ENCODE results near the gene TENM4. TPM values are rescaled to one million over a fixed set of nuclear protein-coding genes. Genes with fewer than 3 reads are reported as not detected.

TENM4 gene
- total RNA-seq, 2 experiments from 2014 or later, result not detected

DNA sequence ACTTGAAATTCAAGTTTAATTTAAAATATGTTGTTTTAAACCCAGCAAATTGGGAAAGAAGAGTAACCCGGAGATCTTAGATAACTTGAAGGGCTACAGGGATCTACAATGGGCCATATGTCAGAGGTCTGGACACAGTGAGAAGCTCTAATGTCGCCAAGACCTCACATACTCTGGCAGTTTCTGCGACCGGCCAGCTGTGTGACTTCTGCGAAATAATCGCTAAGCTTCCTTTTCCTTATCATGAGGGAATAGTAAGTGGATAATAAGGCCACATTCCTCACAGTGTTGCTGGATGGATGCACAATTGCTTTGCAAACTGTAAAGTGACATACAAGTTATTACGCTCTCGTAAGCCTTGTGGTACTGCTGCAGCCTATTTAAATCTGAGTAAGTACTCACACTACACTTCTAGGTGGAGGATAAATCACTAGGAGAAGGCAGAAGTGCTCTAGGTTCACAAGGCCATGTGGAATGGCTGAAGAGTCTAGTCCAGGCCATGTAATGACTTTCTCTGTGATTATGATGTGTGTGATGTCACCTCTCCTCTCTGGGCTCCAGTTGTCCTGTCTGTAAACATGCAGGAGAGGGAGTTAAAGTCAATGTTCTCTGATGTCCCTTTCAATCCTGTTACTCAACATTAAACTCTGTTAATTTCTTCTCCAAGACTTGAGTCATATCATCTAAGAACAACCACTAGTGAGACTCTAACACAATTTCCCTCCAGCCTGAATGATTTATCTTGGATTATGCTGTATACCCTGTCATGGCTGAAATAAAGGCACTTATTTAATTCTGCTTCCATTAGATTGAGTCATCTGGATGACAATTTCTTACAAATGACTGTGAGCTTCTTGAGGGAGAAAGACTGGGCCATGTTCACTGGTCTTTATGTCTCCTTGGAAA, 673.5 kb downstream of the TENM4 start:
- no peaks in the 10 kb centered on the region for H3K9me3 Mint-ChIP-seq
- no peak overlapping the region for H3K27ac Mint-ChIP-seq
- peaks cover 2% of the 10 kb centered on the region for H3K27me3 Mint-ChIP-seq
- no peak overlapping the region for H3K4me3 Mint-ChIP-seq
- H3K36me3 Mint-ChIP-seq, result no peaks in the 10 kb centered on the region
- ChIA-PET CTCF (no interaction called here), POLR2A (no interaction called here)
- no peaks in the 10 kb centered on the region for H3K4me1 Mint-ChIP-seq (ENCODE audit: low read depth)
- intact Hi-C loops (cut with micrococcal nuclease), result no loop called here
- DNase-seq, result no peak

DNA sequence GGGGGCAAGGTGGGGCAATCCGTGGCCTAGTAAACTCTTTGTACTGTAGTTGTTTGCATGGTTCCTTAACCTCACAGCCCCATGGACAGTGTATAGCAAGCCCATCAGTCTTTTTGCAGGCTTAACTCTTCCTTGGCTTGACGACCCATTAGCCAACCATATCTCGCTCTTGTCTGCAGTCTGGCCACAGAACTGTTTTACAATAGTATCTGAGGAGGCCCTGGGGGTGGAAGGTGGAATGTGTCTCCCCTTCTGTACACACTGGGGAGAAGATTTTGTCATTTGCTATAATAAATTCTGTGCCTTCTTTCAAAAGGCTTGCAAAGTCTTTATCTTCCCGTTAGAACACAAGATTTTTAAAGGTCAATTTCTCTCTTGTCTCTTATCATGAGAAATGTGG, 675.9 kb downstream of the TENM4 start:
- intact Hi-C loops (cut with micrococcal nuclease), result no loop called here
- CTCF ChIA-PET, result no interaction called here

DNA sequence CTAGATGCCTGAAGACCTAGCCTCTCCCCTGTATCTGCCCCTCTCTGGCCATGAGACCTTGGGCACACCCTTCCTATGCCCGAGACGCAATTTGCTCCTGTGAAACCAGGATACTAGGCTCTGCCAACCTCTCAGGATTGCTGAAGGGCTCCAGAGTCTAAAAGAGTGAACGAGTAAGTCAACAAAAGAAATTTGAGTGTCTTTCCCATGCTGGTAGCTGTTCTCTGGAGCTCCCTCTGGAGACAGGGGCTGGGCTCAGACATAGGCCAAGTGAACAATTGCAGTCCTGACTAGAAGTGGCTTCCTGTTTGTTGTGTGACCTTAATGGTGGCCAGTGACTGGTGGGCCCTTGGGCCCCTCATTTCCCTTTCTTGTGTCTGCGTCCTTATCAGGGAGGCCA, 677.2 kb downstream of the TENM4 start:
- Mint-ChIP-seq H3K4me1 (ENCODE audit: low read depth) (no peaks in the 10 kb centered on the region), H3K9me3 (no peaks in the 10 kb centered on the region), H3K36me3 (no peaks in the 10 kb centered on the region), H3K27ac (no peak overlapping the region), H3K4me3 (no peak overlapping the region), H3K27me3 (no peaks in the 10 kb centered on the region)
- POLR2A ChIA-PET, result no interaction called here
- DNase-seq, result no peak
- intact Hi-C loops (cut with micrococcal nuclease), result no loop called here
- CTCF ChIA-PET, result no interaction called here

More for the DNA sequence above, 675.9 kb downstream of the TENM4 start:
- Mint-ChIP-seq H3K36me3 (no peaks in the 10 kb centered on the region), H3K27ac (no peak overlapping the region), H3K4me1 (ENCODE audit: low read depth) (no peaks in the 10 kb centered on the region), H3K9me3 (no peaks in the 10 kb centered on the region), H3K27me3 (no peaks in the 10 kb centered on the region), H3K4me3 (no peak overlapping the region)
- no peak for DNase-seq
- POLR2A ChIA-PET, result no interaction called here

DNA sequence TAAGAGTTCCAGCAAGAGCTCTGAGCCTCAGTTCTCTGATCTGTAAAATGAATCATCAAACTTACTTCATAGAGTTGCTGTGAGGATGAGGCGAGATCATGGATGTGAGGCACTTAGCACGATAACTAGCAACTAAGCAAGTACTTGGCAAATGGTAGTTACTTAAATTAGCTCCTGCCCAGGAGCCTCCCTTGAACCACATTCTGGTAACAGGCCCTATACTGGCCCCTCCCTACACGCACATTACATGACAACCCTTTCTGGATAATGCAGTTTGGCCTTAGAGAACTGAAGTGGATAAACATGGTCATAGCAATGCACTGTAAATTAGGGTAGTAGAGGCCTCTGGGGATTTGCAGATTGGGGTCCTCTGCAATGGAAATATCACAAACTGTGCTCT, 678.7 kb downstream of the TENM4 start:
- CTCF ChIA-PET, result no interaction called here
- POLR2A ChIA-PET, result no interaction called here
- no peak overlapping the region for H3K27ac Mint-ChIP-seq
- H3K4me1 Mint-ChIP-seq (ENCODE audit: low read depth), result no peaks in the 10 kb centered on the region
- intact Hi-C loops (cut with micrococcal nuclease), result no loop called here
- H3K9me3 Mint-ChIP-seq, result no peaks in the 10 kb centered on the region
- no peaks in the 10 kb centered on the region for H3K36me3 Mint-ChIP-seq
- no peak for DNase-seq
- H3K4me3 Mint-ChIP-seq, result no peak overlapping the region
- peaks cover 2% of the 10 kb centered on the region for H3K27me3 Mint-ChIP-seq

DNA sequence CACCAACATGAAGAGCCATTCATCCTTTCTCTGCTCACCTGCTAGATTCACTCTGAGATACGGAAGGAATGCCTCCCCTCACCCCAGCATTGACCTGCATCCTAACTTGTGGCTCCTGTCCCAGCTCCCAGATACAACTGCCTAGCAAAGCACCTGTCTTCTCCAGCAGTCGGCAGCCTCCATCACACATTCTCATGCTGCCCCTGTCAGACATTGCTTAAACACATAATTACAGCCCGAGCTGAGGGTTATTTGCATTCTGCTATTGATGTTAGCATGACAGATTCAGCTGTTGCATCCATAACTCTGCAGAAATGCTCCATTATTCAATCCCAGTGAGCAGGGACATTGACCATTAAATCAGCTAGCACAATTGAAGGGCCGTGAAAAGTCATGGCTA, 681.8 kb downstream of the TENM4 start:
- peaks cover 4% of the 10 kb centered on the region for H3K27me3 Mint-ChIP-seq
- no peak overlapping the region for H3K27ac Mint-ChIP-seq
- intact Hi-C loops (cut with micrococcal nuclease), result no loop called here
- H3K4me3 Mint-ChIP-seq, result no peak overlapping the region
- H3K9me3 Mint-ChIP-seq, result no peaks in the 10 kb centered on the region
- POLR2A ChIA-PET, result no interaction called here
- no peak for DNase-seq
- no peaks in the 10 kb centered on the region for H3K4me1 Mint-ChIP-seq (ENCODE audit: low read depth)
- no peaks in the 10 kb centered on the region for H3K36me3 Mint-ChIP-seq
- CTCF ChIA-PET, result no interaction called here

DNA sequence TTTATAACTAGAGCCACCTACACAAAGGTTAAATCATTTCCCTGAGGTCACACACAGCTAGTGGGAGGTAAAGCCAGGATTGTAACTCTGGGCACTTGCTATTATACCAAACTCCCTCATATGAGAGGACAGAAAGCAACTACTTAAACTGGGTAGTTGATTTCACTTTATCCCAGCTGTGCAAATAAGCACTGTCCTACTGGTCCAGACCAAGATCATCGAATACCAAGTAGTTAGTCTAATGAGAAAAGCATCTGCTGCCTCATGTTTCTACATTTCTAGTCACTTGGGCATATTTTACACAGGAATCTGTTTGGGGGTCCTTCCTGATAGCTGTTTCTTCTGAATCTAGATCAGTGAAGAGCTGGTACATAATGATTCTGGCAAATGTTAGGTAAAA, 687.5 kb downstream of the TENM4 start:
- H3K27me3 Mint-ChIP-seq, result peaks cover 10% of the 10 kb centered on the region
- CTCF ChIA-PET, result no interaction called here
- H3K4me3 Mint-ChIP-seq, result no peak overlapping the region
- H3K4me1 Mint-ChIP-seq (ENCODE audit: low read depth), result no peaks in the 10 kb centered on the region
- no peak overlapping the region for H3K27ac Mint-ChIP-seq
- no peak for DNase-seq
- intact Hi-C loops (cut with micrococcal nuclease), result no loop called here
- no peaks in the 10 kb centered on the region for H3K36me3 Mint-ChIP-seq
- POLR2A ChIA-PET, result no interaction called here
- H3K9me3 Mint-ChIP-seq, result no peaks in the 10 kb centered on the region

DNA sequence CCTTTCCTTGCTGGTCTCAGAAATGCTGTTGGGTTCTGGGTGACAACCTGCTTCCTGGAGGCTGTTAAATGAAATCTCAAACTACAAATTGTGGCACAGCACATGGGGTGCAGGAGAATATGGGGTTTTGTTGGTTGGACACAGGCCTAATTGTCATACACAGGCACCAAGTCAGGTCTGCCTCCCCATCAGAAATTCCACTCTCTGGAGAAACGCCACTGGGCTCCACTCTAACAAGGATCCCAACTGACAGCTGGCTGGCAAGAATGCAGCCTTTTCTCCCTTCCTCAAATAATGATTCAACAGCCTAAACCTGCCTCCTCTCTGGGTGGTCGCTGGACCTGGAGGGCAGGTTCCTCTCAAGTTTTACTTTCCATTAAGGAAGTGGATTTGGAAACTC, 688.3 kb downstream of the TENM4 start:
- H3K27ac Mint-ChIP-seq, result no peak overlapping the region
- intact Hi-C loops (cut with micrococcal nuclease), result no loop called here
- POLR2A ChIA-PET, result no interaction called here
- no peaks in the 10 kb centered on the region for H3K36me3 Mint-ChIP-seq
- H3K9me3 Mint-ChIP-seq, result no peaks in the 10 kb centered on the region
- no peak overlapping the region for H3K4me3 Mint-ChIP-seq
- H3K4me1 Mint-ChIP-seq (ENCODE audit: low read depth), result no peaks in the 10 kb centered on the region
- CTCF ChIA-PET, result no interaction called here
- no peak for DNase-seq
- H3K27me3 Mint-ChIP-seq, result peaks cover 10% of the 10 kb centered on the region

DNA sequence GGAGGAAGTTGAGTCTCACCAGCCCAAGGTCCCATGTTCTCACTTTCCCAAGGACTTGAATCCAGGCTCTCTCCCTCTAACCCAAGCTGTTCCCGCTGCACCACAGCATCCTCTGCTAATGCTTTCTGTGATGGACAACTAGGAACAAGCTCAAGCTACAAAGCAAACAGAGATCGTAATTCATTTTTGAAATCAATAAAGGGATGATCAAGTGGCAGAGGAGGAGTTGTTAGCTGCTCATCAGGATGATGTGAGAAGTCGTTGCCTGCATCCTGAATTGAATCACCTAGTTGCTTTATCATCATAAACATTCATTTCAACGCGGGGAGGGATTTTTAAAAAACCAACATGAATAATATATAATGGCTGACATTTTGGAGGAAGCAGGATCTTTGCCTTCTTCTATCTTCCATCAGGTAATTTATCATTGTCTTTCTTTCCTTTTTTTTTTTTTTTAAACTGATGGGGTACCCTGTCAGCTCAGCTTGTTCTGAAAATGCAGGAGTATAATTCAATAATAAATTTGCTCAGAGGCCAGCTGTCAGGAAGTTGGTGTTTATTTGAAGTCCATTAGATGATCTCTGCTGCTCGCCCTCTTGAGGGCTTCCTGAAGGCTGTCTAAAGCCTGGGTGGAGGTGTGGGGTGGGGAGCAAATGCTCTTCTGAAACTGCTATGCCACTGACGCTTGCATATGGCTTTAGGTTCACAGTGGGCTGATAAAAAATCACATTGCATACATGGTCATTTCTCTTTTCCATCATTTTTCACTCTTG, 691.7 kb downstream of the TENM4 start:
- intact Hi-C loops (cut with micrococcal nuclease), result no loop called here
- Mint-ChIP-seq H3K4me3 (no peak overlapping the region), H3K4me1 (ENCODE audit: low read depth) (no peaks in the 10 kb centered on the region), H3K27me3 (peaks cover 6% of the 10 kb centered on the region), H3K36me3 (no peaks in the 10 kb centered on the region), H3K9me3 (no peaks in the 10 kb centered on the region), H3K27ac (no peak overlapping the region)
- DNase-seq, result no peak
- ChIA-PET POLR2A (no interaction called here), CTCF (no interaction called here)

DNA sequence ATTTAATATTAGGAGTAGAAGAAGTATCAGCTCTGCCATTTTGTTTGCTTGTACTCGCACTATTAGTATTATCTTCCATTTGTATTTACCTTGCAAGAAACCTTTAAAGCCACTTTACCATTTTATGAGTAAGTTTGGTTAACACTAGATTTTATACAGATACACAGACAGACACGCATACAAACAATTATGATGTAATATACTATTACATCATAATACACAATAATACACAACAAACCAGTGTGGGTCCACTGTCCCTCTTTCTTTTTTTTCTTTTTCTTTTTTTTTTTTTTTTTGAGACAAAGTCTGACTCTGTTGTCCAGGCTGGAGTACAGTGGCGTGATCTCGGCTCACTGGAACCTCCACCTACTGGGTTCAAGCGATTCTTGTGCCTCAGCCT, 695.9 kb downstream of the TENM4 start:
- Mint-ChIP-seq H3K27me3 (peaks cover 4% of the 10 kb centered on the region), H3K27ac (no peak overlapping the region)
- no peak for DNase-seq

DNA sequence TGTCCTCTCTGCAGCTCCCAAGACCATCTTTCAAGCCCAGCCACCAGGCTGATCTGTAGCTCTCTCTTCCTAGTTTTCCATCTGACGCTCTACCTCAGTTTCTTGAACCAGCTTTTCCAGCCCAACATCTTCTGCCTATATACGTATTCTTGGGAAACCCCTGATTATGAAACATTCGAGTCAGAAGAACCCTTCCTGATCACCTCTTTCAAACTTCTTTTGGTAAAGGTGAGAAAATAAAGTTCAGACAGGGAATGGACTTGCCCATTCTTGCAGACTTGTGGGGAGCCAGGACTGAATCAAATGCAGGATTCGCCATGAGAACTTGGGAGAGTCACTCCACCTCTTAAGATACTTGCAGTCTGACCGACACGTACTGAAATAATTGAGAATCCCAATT, 696.6 kb downstream of the TENM4 start:
- no peaks in the 10 kb centered on the region for H3K27me3 Mint-ChIP-seq
- POLR2A ChIA-PET, result no interaction called here
- H3K27ac Mint-ChIP-seq, result no peak overlapping the region
- no peak overlapping the region for H3K4me3 Mint-ChIP-seq
- no peak for DNase-seq
- intact Hi-C loops (cut with micrococcal nuclease), result no loop called here
- H3K4me1 Mint-ChIP-seq (ENCODE audit: low read depth), result no peaks in the 10 kb centered on the region
- H3K9me3 Mint-ChIP-seq, result no peaks in the 10 kb centered on the region
- no peaks in the 10 kb centered on the region for H3K36me3 Mint-ChIP-seq
- CTCF ChIA-PET, result interaction anchor here (0.6 kb wide), 1 partner anchor 190 kb away, joined by 6 read pairs; no protein-coding TSS in a partner anchor

More for the DNA sequence above, 695.9 kb downstream of the TENM4 start:
- H3K36me3 Mint-ChIP-seq, result no peaks in the 10 kb centered on the region
- no peaks in the 10 kb centered on the region for H3K9me3 Mint-ChIP-seq
- no peaks in the 10 kb centered on the region for H3K4me1 Mint-ChIP-seq (ENCODE audit: low read depth)
- intact Hi-C loops (cut with micrococcal nuclease), result no loop called here
- POLR2A ChIA-PET, result no interaction called here
- CTCF ChIA-PET, result interaction anchor here (0.6 kb wide), 1 partner anchor 189 kb away, joined by 6 read pairs; no protein-coding TSS in a partner anchor
- no peak overlapping the region for H3K4me3 Mint-ChIP-seq

DNA sequence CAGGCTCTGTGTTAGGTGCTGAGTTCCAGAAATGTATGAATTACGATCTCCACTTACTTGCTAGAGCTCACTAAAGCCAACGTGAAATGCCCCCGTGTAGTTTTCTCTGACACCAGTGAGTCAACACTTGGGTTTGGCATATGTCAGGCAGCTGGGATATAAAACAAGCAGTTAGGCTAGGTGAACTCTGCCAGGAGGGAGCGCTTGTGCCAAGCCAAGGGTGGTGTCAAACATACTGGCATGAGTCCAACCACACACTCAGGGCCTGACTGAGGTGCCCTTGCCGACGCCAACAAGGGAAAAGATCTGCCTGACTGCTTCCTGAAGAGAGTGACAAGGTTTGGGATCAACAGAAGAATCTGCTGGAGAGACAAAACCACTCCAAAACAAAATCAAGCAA, 698.4 kb downstream of the TENM4 start:
- CTCF ChIA-PET, result no interaction called here

DNA sequence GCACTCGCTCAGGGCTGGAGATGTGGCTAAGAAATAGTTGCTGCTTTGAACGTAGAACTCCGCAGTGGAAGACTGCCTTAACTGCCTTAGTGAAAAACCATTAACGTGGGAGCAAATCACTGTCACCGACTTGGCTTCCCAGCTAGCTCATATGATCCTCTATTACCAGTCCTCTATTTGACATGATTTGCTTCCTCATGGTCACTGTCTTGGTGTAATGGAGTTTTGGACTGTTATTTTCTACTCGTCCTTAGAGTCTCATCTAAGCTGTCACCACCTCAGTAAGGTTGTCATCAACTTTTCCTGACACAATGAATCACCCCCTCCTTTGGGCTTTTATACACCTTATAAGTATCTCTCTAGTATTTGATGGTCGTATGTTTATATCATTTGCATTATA, 699.1 kb downstream of the TENM4 start:
- POLR2A ChIA-PET, result no interaction called here
- Mint-ChIP-seq H3K27ac (no peak overlapping the region), H3K9me3 (no peaks in the 10 kb centered on the region), H3K27me3 (peaks cover under 1% of the 10 kb centered on the region), H3K4me1 (ENCODE audit: low read depth) (no peaks in the 10 kb centered on the region), H3K4me3 (no peak overlapping the region), H3K36me3 (no peaks in the 10 kb centered on the region)
- CTCF ChIA-PET, result no interaction called here
- no peak for DNase-seq
- intact Hi-C loops (cut with micrococcal nuclease), result no loop called here

More for the DNA sequence above, 698.4 kb downstream of the TENM4 start:
- Mint-ChIP-seq H3K27me3 (no peaks in the 10 kb centered on the region), H3K27ac (no peak overlapping the region), H3K9me3 (no peaks in the 10 kb centered on the region), H3K4me1 (ENCODE audit: low read depth) (no peaks in the 10 kb centered on the region), H3K4me3 (no peak overlapping the region), H3K36me3 (no peaks in the 10 kb centered on the region)
- POLR2A ChIA-PET, result no interaction called here
- intact Hi-C loops (cut with micrococcal nuclease), result no loop called here
- DNase-seq, result no peak
